ENCODE measurements around the gene GRK5. TPM values are rescaled to one million over a fixed set of nuclear protein-coding genes. Genes with fewer than 3 reads are reported as not detected.

The GRK5 gene
- total and polyA plus RNA-seq, 4 donors = 18.5 to 43.1 (median 40.3) TPM

DNA sequence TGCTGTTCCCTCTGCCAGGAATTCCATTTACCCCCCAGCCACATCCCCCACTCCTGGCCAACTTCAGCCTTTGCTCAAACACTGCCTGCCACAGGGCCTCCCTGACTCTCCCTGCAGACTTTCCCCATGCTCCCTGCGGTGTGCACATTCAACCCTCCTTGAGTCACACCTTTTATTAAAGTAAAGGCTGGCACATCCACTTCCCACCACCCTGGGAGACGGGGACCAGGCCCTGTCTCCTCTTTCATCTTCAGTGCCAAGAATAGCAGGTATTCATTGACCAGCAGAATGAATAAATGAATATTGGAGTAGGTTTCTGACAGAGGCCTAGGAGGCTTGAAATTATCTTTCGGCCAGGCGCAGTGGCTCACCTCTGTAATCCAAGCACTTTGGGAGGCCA, 91.4 kb downstream of the GRK5 start:
- no peaks in the 10 kb centered on the region for H3K27me3 ChIP-seq (ENCODE audit: control insufficient read depth in 3 of 3, insufficient read depth in 3 of 3, low read length in 2 of 3)
- H3K4me1 ChIP-seq (ENCODE audit: control insufficient read depth in 5 of 5, insufficient read depth in 5 of 5, low read length in 5 of 5) = peaks cover 0 to 22% (median 12%) of the 10 kb centered on the region in 5 donors
- H3K36me3 ChIP-seq (ENCODE audit: control insufficient read depth in 4 of 4, insufficient read depth in 4 of 4, low read length in 4 of 4) = peaks cover 0 to 11% (median 0%) of the 10 kb centered on the region in 4 donors
- ATAC-seq (ENCODE audit: insufficient read depth, low FRiP score) (no peak), DNase-seq (no peak)
- no peak overlapping the region for H3K9ac ChIP-seq (ENCODE audit: insufficient read depth in 1 of 2, low read length in 2 of 2)
- WGBS, 2 donors = 86 to 96% methylated on average over 4 of the region's 4 CpGs
- no peak overlapping the region for H3K4me3 ChIP-seq
- peak overlapping the region in 1 of 2 donors; percentile 9 for H3K27ac ChIP-seq (ENCODE audit: low read depth in 1 of 2, low read length in 1 of 2)
- TF ChIP-seq, protein P1, sequence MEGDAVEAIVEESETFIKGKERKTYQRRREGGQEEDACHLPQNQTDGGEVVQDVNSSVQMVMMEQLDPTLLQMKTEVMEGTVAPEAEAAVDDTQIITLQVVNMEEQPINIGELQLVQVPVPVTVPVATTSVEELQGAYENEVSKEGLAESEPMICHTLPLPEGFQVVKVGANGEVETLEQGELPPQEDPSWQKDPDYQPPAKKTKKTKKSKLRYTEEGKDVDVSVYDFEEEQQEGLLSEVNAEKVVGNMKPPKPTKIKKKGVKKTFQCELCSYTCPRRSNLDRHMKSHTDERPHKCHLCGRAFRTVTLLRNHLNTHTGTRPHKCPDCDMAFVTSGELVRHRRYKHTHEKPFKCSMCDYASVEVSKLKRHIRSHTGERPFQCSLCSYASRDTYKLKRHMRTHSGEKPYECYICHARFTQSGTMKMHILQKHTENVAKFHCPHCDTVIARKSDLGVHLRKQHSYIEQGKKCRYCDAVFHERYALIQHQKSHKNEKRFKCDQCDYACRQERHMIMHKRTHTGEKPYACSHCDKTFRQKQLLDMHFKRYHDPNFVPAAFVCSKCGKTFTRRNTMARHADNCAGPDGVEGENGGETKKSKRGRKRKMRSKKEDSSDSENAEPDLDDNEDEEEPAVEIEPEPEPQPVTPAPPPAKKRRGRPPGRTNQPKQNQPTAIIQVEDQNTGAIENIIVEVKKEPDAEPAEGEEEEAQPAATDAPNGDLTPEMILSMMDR (IDR thresholded peaks at IDR 0.05; ENCODE audit: control extremely low read depth, extremely low read depth) = no peak
- H3K9me3 ChIP-seq (ENCODE audit: control insufficient read depth in 4 of 4, insufficient read depth in 3 of 4, low read length in 3 of 4) = peaks cover 0 to 1% (median 0%) of the 10 kb centered on the region in 4 donors

- Histone ChIP-seq H3K36me3 (ENCODE audit: control insufficient read depth in 4 of 4, insufficient read depth in 4 of 4, low read length in 4 of 4) (peaks cover 0 to 8% (median 0%) of the 10 kb centered on the region in 4 donors), H3K27me3 (ENCODE audit: control insufficient read depth in 3 of 3, insufficient read depth in 3 of 3, low read length in 2 of 3) (no peaks in the 10 kb centered on the region), H3K9ac (ENCODE audit: insufficient read depth in 1 of 2, low read length in 2 of 2) (no peak overlapping the region), H3K4me3 (no peak overlapping the region), H3K9me3 (ENCODE audit: control insufficient read depth in 4 of 4, insufficient read depth in 3 of 4, low read length in 3 of 4) (peaks cover 0 to 1% (median 0%) of the 10 kb centered on the region in 4 donors), H3K27ac (ENCODE audit: low read depth in 1 of 2, low read length in 1 of 2) (peak overlapping the region in 1 of 2 donors; percentile 46), H3K4me1 (ENCODE audit: control insufficient read depth in 5 of 5, insufficient read depth in 5 of 5, low read length in 5 of 5) (peaks cover 0 to 22% (median 12%) of the 10 kb centered on the region in 5 donors)
- ATAC-seq (ENCODE audit: insufficient read depth, low FRiP score) (no peak), DNase-seq (peak in 2 of 3 donors; percentile 41 to 57)
- WGBS, 2 donors = 57 to 65% methylated on average over 3 of the region's 3 CpGs
- TF ChIP-seq, protein P1 (IDR thresholded peaks at IDR 0.05; ENCODE audit: control extremely low read depth, extremely low read depth) = no peak
These were observed 92.2 kb downstream of the GRK5 start for GRCh38 chr10:119299531-119299930.

DNA sequence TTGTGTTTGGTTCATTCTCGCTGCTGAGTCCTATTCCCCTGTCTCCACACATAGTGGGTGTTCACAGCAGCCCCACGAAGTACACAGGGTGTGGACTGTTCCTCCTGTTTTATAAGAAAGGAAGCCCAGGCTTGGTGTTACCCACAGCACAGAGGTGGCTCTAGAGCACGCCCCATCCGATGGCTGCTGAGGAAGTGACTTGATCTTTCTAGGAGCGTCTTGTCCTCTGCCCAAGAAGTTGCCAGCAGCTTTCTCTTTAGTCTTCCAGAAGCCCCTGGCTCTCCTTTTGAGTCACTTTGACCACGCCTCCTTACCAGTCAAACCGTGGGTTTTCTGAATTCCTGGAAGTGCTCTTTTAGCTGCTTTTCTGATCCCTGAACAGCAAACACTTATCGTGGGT, 94.0 kb downstream of the GRK5 start:
- Histone ChIP-seq H3K9ac (ENCODE audit: insufficient read depth in 1 of 2, low read length in 2 of 2) (no peak overlapping the region), H3K4me3 (no peak overlapping the region), H3K27me3 (ENCODE audit: control insufficient read depth in 3 of 3, insufficient read depth in 3 of 3, low read length in 2 of 3) (no peaks in the 10 kb centered on the region), H3K4me1 (ENCODE audit: control insufficient read depth in 5 of 5, insufficient read depth in 5 of 5, low read length in 5 of 5) (peaks cover 0 to 25% (median 12%) of the 10 kb centered on the region in 5 donors), H3K36me3 (ENCODE audit: control insufficient read depth in 4 of 4, insufficient read depth in 4 of 4, low read length in 4 of 4) (peaks cover 0 to 2% (median 0%) of the 10 kb centered on the region in 4 donors), H3K9me3 (ENCODE audit: control insufficient read depth in 4 of 4, insufficient read depth in 3 of 4, low read length in 3 of 4) (peaks cover 0 to 1% (median 0%) of the 10 kb centered on the region in 4 donors), H3K27ac (ENCODE audit: low read depth in 1 of 2, low read length in 1 of 2) (peak overlapping the region in 1 of 2 donors; percentile 55)
- DNase-seq (no peak), ATAC-seq (ENCODE audit: insufficient read depth, low FRiP score) (no peak)
- WGBS, 2 donors = 23 to 34% methylated on average over 8 of the region's 8 CpGs
- TF ChIP-seq, protein P1 (IDR thresholded peaks at IDR 0.05; ENCODE audit: control extremely low read depth, extremely low read depth) = no peak

GRCh38 chr10:119302172-119302571, 94.8 kb downstream of the GRK5 start:
- peak overlapping the region in 1 of 2 donors; percentile 3 for H3K9ac ChIP-seq (ENCODE audit: insufficient read depth in 1 of 2, low read length in 2 of 2)
- no peak overlapping the region for H3K4me3 ChIP-seq
- ATAC-seq (ENCODE audit: insufficient read depth, low FRiP score) (no peak), DNase-seq (no peak)
- TF ChIP-seq, protein P1 (IDR thresholded peaks at IDR 0.05; ENCODE audit: control extremely low read depth, extremely low read depth) = no peak
- 61 to 92% methylated on average over 3 of the region's 3 CpGs for WGBS, 2 donors
- H3K9me3 ChIP-seq (ENCODE audit: control insufficient read depth in 4 of 4, insufficient read depth in 3 of 4, low read length in 3 of 4) = peaks cover 0 to 1% (median 0%) of the 10 kb centered on the region in 4 donors
- no peaks in the 10 kb centered on the region for H3K27me3 ChIP-seq (ENCODE audit: control insufficient read depth in 3 of 3, insufficient read depth in 3 of 3, low read length in 2 of 3)
- peaks cover 0 to 2% (median 0%) of the 10 kb centered on the region in 4 donors for H3K36me3 ChIP-seq (ENCODE audit: control insufficient read depth in 4 of 4, insufficient read depth in 4 of 4, low read length in 4 of 4)
- peaks cover 0 to 25% (median 12%) of the 10 kb centered on the region in 5 donors for H3K4me1 ChIP-seq (ENCODE audit: control insufficient read depth in 5 of 5, insufficient read depth in 5 of 5, low read length in 5 of 5)
- H3K27ac ChIP-seq (ENCODE audit: low read depth in 1 of 2, low read length in 1 of 2) = peak overlapping the region in 1 of 2 donors; percentile 55

Data from lung (tissue), 12 donors.